Psoas muscle (tissue), 8 donors: Measurements from ENCODE around the gene PSMA7. TPM values are rescaled to one million over a fixed set of nuclear protein-coding genes. Genes with fewer than 3 reads are reported as not detected.

Source experiments
- ATAC-seq, 4 donors: fragments of 200-7000 bp; cut with Tn5 transposase; one replicate each; pipeline ENCODE4 v1.9.1; 2020; ENCODE audit warnings: moderate library complexity in 3 of 4, mild to moderate bottlenecking in 2 of 4
- DNase-seq, 2 donors: peaks; one replicate each; pipeline ENCODE4 v3.0.0-alpha.2; 2020
- H3K27ac ChIP-seq: fragments of 200-600 bp; one replicate; pipeline ENCODE4 v1.8.0; 2022
- H3K27me3 ChIP-seq, 3 donors: fragments of 200-600 bp in 1 of 3; one replicate each; pipeline versions ENCODE4 v1.6.1 to v1.8.0; 2013 to 2022; ENCODE audit warnings: low read length in 2 of 3, mild to moderate bottlenecking in 2 of 3, moderate library complexity in 1 of 3; ENCODE audit not compliant: insufficient read depth in 3 of 3
- H3K36me3 ChIP-seq, 2 donors: fragments of 200-600 bp in 1 of 2; one replicate each; pipeline versions ENCODE4 v1.6.1 to v1.8.0; 2013 to 2022; ENCODE audit warnings: low read depth in 1 of 2, mild to moderate bottlenecking in 1 of 2, moderate library complexity in 1 of 2; ENCODE audit not compliant: insufficient read depth in 1 of 2
- H3K4me1 ChIP-seq: fragments of 200-600 bp; one replicate; pipeline ENCODE4 v1.8.0; 2022
- H3K4me3 ChIP-seq: fragments of 200-600 bp; one replicate; pipeline ENCODE4 v1.8.0; 2022; ENCODE audit warnings: mild to moderate bottlenecking
- H3K9me3 ChIP-seq: fragments of 200-600 bp; one replicate; pipeline ENCODE4 v1.8.0; 2022
- CTCF ChIP-seq: fragments of 200-600 bp; IDR thresholded peaks from one replicate; pipeline ENCODE4 v1.8.0; 2022; ENCODE audit warnings: antibody characterized with exemption
- WGBS, 3 donors: extraction: QIAGEN DNeasy Blood & Tissue Kit; methylation state at CpG; one replicate each; pipeline versions ENCODE4 v1.1.6 to v1.1.7; 2013; 5-methylcytosine and 5-hydroxymethylcytosine counted together
- intact Hi-C, 2 donors: fragments of 100-400 bp; cut with DNase I; formaldehyde crosslinking; loops; one replicate each; pipeline versions ENCODE4 v1.11.0 to v1.14.2; 2022
- polyA plus RNA-seq, 3 donors: library from polyadenylated mRNA; stranded (reverse); fragments of 200-250 nt; gene quantifications; one replicate each; pipeline ENCODE4 v1.2.3, GENCODE V29; 2013
- total RNA-seq, 4 donors: library from RNA; stranded (reverse); fragmentation: NEBNext Ultra II Directional in 2 of 4; extraction: Animal tissue kit (Norgen Biotek cat#: 25700) in 2 of 4; gene quantifications; one replicate each; pipeline versions ENCODE4 v1.2.1 to v1.2.4, GENCODE V29; 2021 to 2023
- donor health status: healthy with polysubstance abuse.
- donor health status: DM: no; HTN: no; CAD: no; lungs with moderate emphysema.
- donor health status: Bipolar disorder and iron deficiency.
- donor health status: healthy.
- donor health status: DM: yes; HTN: yes; CAD: no.
- donor health status: DM: no; HTN: no; CAD: no.
- donor health status: DM: no; HTN: no; CAD: no.
- donor health status: DM: yes; HTN: yes; CAD: no.

Gene PSMA7
- total and polyA plus RNA-seq, 7 donors = 307 to 1,146 (median 499) TPM

DNA sequence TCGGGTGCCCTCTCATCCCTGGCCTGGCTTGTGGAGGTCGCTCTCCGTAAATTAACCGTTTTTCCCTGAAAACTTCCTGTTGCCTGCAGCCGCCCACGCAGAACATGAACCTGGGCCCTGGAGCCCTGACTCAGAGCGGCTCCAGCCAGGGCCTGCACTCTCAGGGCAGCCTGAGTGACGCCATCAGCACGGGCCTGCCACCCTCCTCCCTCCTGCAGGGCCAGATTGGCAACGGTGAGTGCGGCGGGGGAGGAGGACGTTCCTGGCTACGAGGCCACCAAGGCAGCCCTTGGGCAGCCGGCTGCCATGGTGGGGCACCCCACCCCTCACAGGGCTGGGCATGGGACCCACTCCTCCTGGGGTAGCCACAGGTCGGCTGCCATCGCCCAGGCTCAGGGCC lies 18.2 kb upstream of the PSMA7 start:
- no peak for DNase-seq
- H3K4me3 ChIP-seq = no peak overlapping the region
- H3K4me1 ChIP-seq = peaks cover 9% of the 10 kb centered on the region
- 73 to 84% (median 77%) methylated on average over 16 to 17 of the region's 17 CpGs for WGBS, 3 donors
- intact Hi-C loops = no loop called here
- H3K27ac ChIP-seq = no peak overlapping the region
- ATAC-seq = no peak
- no peaks in the 10 kb centered on the region for H3K9me3 ChIP-seq
- H3K27me3 ChIP-seq = no peaks in the 10 kb centered on the region
- peaks cover 7 to 60% of the 10 kb centered on the region in 2 donors for H3K36me3 ChIP-seq
- TF ChIP-seq CTCF = no peak

DNA sequence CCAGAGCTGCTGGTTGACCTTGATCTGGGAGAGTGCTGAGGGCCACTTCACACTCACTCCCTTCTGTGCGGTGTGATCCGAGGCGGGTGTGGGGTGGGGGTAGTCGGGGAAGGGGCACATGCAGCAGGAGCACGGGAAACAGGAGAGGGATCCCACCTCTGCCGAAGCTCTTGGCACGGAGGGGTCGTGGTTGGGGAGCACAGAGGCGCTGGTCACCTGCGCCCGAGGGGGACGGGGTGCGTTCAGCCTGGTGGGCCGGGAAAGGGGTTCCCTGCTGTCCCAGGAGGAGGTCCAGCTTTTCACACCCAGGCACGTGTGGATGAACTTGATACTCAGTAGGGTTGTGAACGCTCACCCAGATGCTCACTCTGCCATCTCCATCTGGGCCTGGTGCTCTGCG lies 17.7 kb upstream of the PSMA7 start:
- H3K4me1 ChIP-seq = peaks cover 8% of the 10 kb centered on the region
- no peaks in the 10 kb centered on the region for H3K27me3 ChIP-seq
- H3K36me3 ChIP-seq = peaks cover 5 to 55% of the 10 kb centered on the region in 2 donors
- no peak for DNase-seq
- no peak for ATAC-seq
- H3K9me3 ChIP-seq = no peaks in the 10 kb centered on the region
- no peak for TF ChIP-seq CTCF
- H3K4me3 ChIP-seq = no peak overlapping the region
- intact Hi-C loops = no loop called here
- WGBS, 3 donors = 85 to 92% (median 90%) methylated on average over 16 to 17 of the region's 17 CpGs
- no peak overlapping the region for H3K27ac ChIP-seq

DNA sequence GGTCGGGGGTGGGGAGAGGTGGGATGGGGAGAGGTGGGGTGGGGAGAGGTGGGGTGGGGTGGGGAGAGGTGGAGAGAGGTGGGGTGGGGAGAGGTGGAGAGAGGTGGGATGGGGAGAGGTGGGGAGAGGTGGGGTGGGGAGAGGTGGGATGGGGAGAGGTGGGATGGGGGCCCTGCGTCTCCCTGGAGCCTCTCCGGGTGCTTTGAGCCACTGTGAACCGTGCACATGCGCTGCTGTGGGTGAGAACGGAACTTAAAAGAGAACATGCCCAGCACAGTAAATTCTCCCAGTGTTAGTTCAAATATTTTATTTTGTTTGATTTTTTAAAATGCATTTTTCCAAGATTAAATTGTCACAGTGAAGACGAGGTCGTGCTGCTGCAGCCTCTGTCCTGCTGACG lies 17.1 kb upstream of the PSMA7 start:
- Histone ChIP-seq H3K9me3 (no peaks in the 10 kb centered on the region), H3K4me3 (no peak overlapping the region), H3K27ac (no peak overlapping the region), H3K36me3 (peaks cover 5 to 49% of the 10 kb centered on the region in 2 donors), H3K4me1 (peaks cover 8% of the 10 kb centered on the region), H3K27me3 (no peaks in the 10 kb centered on the region)
- no peak for TF ChIP-seq CTCF
- ATAC-seq (no peak), DNase-seq (no peak)
- intact Hi-C loops = no loop called here
- 95% methylated on average over 9 of the region's 9 CpGs for WGBS, 3 donors

DNA sequence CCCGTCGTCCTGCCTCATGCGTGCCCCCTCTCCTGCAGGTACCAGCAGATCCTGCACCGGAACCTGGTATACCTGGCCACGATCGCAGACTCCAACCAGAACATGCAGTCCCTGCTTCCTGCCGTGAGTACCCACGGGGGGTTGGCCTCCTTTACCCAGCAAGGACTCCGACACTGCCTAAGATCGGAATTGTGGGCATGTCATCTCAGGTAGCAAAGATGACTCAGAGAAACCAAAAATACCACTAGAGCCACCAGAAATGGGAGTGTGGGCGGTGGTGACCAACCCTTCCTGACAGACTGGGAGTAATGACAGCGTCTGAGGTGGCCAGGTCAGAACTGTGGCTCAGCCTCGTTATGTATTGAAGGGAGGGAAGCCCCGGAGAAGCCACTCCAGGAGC lies 16.6 kb upstream of the PSMA7 start:
- no peak for DNase-seq
- H3K4me1 ChIP-seq = peaks cover 8% of the 10 kb centered on the region
- peak; percentile 69 to 82 (median 78) for ATAC-seq
- H3K4me3 ChIP-seq = no peak overlapping the region
- H3K27me3 ChIP-seq = no peaks in the 10 kb centered on the region
- intact Hi-C loops = no loop called here
- no peaks in the 10 kb centered on the region for H3K9me3 ChIP-seq
- 59 to 88% (median 60%) methylated on average over 14 of the region's 14 CpGs for WGBS, 3 donors
- H3K36me3 ChIP-seq = peaks cover 3 to 46% of the 10 kb centered on the region in 2 donors
- H3K27ac ChIP-seq = peak overlapping the region; percentile 13
- TF ChIP-seq CTCF = no peak

- no peak for TF ChIP-seq CTCF
- Histone ChIP-seq H3K9me3 (no peaks in the 10 kb centered on the region), H3K36me3 (peaks cover 3 to 46% of the 10 kb centered on the region in 2 donors), H3K27ac (peak overlapping the region; percentile 13), H3K4me3 (no peak overlapping the region), H3K27me3 (no peaks in the 10 kb centered on the region), H3K4me1 (peaks cover 8% of the 10 kb centered on the region)
- DNase-seq = no peak
- ATAC-seq = no peak
- 80 to 84% (median 83%) methylated on average over 11 of the region's 11 CpGs for WGBS, 3 donors
- intact Hi-C loops = no loop called here
Measured at GRCh38 chr20:62159052-62159451, 15.9 kb upstream of the PSMA7 start.
